DMS79 treated with DMSO at 0.1 percent for 48 hours (cell line): ENCODE data around the gene UBIAD1.
"Not testable (repeated sequence)": the region's sequence is repeated elsewhere in the genome, so short reads cannot be mapped to it uniquely, and the experiment has no call there.

Experiments used
- DNase-seq: peaks from one replicate; lab custom pipeline; 2025; lab: John Stamatoyannopoulos, UW

UBIAD1 gene

GRCh38 chr1:11280719-11281376 is 7.8 kb downstream of the UBIAD1 start:
- DNase-seq, result no peak

GRCh38 chr1:11281518-11282331 is 8.7 kb downstream of the UBIAD1 start:
- DNase-seq, result peak; percentile 85

- no peak for DNase-seq
Measured at GRCh38 chr1:11283151-11283550, 10.2 kb downstream of the UBIAD1 start.

GRCh38 chr1:11284784-11285183 is 11.8 kb downstream of the UBIAD1 start:
- DNase-seq, result no peak

GRCh38 chr1:11285883-11286734 is 13.1 kb downstream of the UBIAD1 start:
- DNase-seq, result peak; percentile 43

- no peak for DNase-seq
Measured at GRCh38 chr1:11286735-11287410, 13.9 kb downstream of the UBIAD1 start.

- no peak for DNase-seq
Measured at GRCh38 chr1:11289064-11289463, 16.1 kb downstream of the UBIAD1 start.

GRCh38 chr1:11291049-11291448 is 18.1 kb downstream of the UBIAD1 start:
- DNase-seq, result no peak

- DNase-seq, result no peak
Measured at GRCh38 chr1:11293856-11294255, 20.9 kb downstream of the UBIAD1 start.

GRCh38 chr1:11294951-11295350 is 22.0 kb downstream of the UBIAD1 start:
- no peak for DNase-seq

GRCh38 chr1:11295905-11296304 is 22.9 kb downstream of the UBIAD1 start:
- DNase-seq, result no peak

- DNase-seq, result not testable (repeated sequence)
Measured at GRCh38 chr1:11297774-11298173, 24.8 kb downstream of the UBIAD1 start.

- DNase-seq, result no peak
Measured at GRCh38 chr1:11298390-11299224, 25.6 kb downstream of the UBIAD1 start.

GRCh38 chr1:11299225-11299574 is 26.2 kb downstream of the UBIAD1 start:
- no peak for DNase-seq

GRCh38 chr1:11301601-11302000 is 28.6 kb downstream of the UBIAD1 start:
- no peak for DNase-seq

- DNase-seq, result no peak
Measured at GRCh38 chr1:11302366-11302765, 29.4 kb downstream of the UBIAD1 start.

GRCh38 chr1:11305516-11305915 is 32.5 kb downstream of the UBIAD1 start:
- DNase-seq, result not testable (repeated sequence)

- no peak for DNase-seq
Measured at GRCh38 chr1:11307852-11308251, 34.9 kb downstream of the UBIAD1 start.

- no peak for DNase-seq
Measured at GRCh38 chr1:11308699-11309224, 35.8 kb downstream of the UBIAD1 start.

- no peak for DNase-seq
Measured at GRCh38 chr1:11309385-11309784, 36.4 kb downstream of the UBIAD1 start.
